ENCODE measurements around the gene NNAT. TPM values are rescaled to one million over a fixed set of nuclear protein-coding genes. Genes with fewer than 3 reads are reported as not detected.
"Not testable (repeated sequence)": the region's sequence is repeated elsewhere in the genome, so short reads cannot be mapped to it uniquely, and the experiment has no call there.

NNAT gene
- under 1 TPM in 5 of 10 donors, not detected in 5; 0.24 to 0.78 (median 0.46) TPM for total RNA-seq
- 1 to 10 TPM in 1 of 2 donors, under 1 TPM in 1; 0.29 to 1.1 TPM for polyA plus RNA-seq
- long read RNA-seq, donor 1, partial matches to known transcripts = 0 of 2 reads
- long read RNA-seq, donor 1, other reads (novel, unspliced or antisense) = 2 of 2 reads
- long read RNA-seq, donor 2, partial matches to known transcripts = 0 of 1 reads
- long read RNA-seq, donor 2, other reads (novel, unspliced or antisense) = 1 of 1 reads
- long read RNA-seq, donor 3, partial matches to known transcripts = 0 of 3 reads
- long read RNA-seq, donor 3, other reads (novel, unspliced or antisense) = 3 of 3 reads

GRCh38 chr20:37521061-37521771 is at the start of gene NNAT:
Gene NNAT, plus strand, starts transcription at chr20:37521250. Its CDS starts 82 bp downstream, at chr20:37521332.
- intact Hi-C loops (cut with DNase I) = no loop called here
- 64 to 78% methylated on average over 69 of the region's 69 CpGs for WGBS, 2 donors
- Histone ChIP-seq H3K9me3 (no peaks in the 10 kb centered on the region), H3K4me1 (peaks cover 31 to 98% (median 77%) of the 10 kb centered on the region in 9 donors), H3K27ac (peak within 1 kb of the TSS in 2 of 10 donors; percentile 38 to 72), H3K36me3 (peaks cover 0 to 36% (median 8%) of the 10 kb centered on the region in 9 donors), H3K4me3 (peak within 1 kb of the TSS in 6 of 10 donors; percentile 1 to 34 (median 22)), H3K27me3 (no peaks in the 10 kb centered on the region)
- TF ChIP-seq CTCF (IDR thresholded peaks at IDR 0.05) = no peak
- no peak for DNase-seq
- no peak for ATAC-seq

- 80% methylated on average over 7 of the region's 7 CpGs for WGBS, 2 donors
- no peak overlapping the region for H3K27ac ChIP-seq
- DNase-seq (no peak), ATAC-seq (no peak)
- intact Hi-C loops (cut with DNase I) = no loop called here
- no peak for TF ChIP-seq CTCF (IDR thresholded peaks at IDR 0.05)
- H3K4me1 ChIP-seq = no peaks in the 10 kb centered on the region
- peaks cover 0 to 3% (median 0%) of the 10 kb centered on the region in 7 donors for H3K27me3 ChIP-seq
- no peaks in the 10 kb centered on the region for H3K36me3 ChIP-seq
- H3K4me3 ChIP-seq = no peak overlapping the region
- peaks cover 0 to 3% (median 0%) of the 10 kb centered on the region in 11 donors for H3K9me3 ChIP-seq
Observed at GRCh38 chr20:37471741-37472235, 49.3 kb upstream of the NNAT start.

GRCh38 chr20:37472435-37472834 is 48.6 kb upstream of the NNAT start:
- H3K4me3 ChIP-seq; ATAC-seq; intact Hi-C loops (cut with DNase I); DNase-seq; H3K9me3 ChIP-seq; H3K27me3 ChIP-seq; H3K27ac ChIP-seq; H3K36me3 ChIP-seq; H3K4me1 ChIP-seq: not testable (repeated sequence)
- 90 to 92% methylated on average over 6 of the region's 6 CpGs for WGBS, 2 donors

- Histone ChIP-seq H3K9me3 (peaks cover 0 to 3% (median 0%) of the 10 kb centered on the region in 11 donors), H3K27me3 (peaks cover 0 to 3% (median 0%) of the 10 kb centered on the region in 7 donors), H3K4me3 (no peak overlapping the region), H3K36me3 (no peaks in the 10 kb centered on the region), H3K4me1 (no peaks in the 10 kb centered on the region), H3K27ac (no peak overlapping the region)
- no peak for DNase-seq
- TF ChIP-seq CTCF (IDR thresholded peaks at IDR 0.05) = no peak
- 77 to 85% methylated on average over 11 of the region's 11 CpGs for WGBS, 2 donors
- intact Hi-C loops (cut with DNase I) = no loop called here
- no peak for ATAC-seq
Observed at GRCh38 chr20:37473249-37474000, 47.6 kb upstream of the NNAT start.

Data from heart right ventricle (tissue), 16 donors.